H9 (cell line): ENCODE data around the gene LMO3. TPM values are rescaled to one million over a fixed set of nuclear protein-coding genes. Genes with fewer than 3 reads are reported as not detected.

Experiments used
- DNase-seq: peaks from one replicate; pipeline ENCODE4 v3.0.0-alpha.2; 2017
- H2AFZ ChIP-seq: one replicate; pipeline ENCODE4 v1.6.1; 2013; ENCODE audit warnings: mild to moderate bottlenecking, low read length, control low read depth, moderate library complexity
- H2AK5ac ChIP-seq: 2 replicates; pipeline ENCODE4 v1.6.1; 2013; ENCODE audit warnings: low read length, control low read depth, mixed read lengths; ENCODE audit not compliant: insufficient read length
- H2BK120ac ChIP-seq: one replicate; pipeline ENCODE4 v1.6.1; 2013; ENCODE audit warnings: low read depth, mild to moderate bottlenecking, low read length, control low read depth, inconsistent platforms; ENCODE audit not compliant: poor library complexity, severe bottlenecking
- H2BK12ac ChIP-seq: 2 replicates; pipeline ENCODE4 v1.6.1; 2013; ENCODE audit warnings: low read length, control low read depth, mixed read lengths, low read depth; ENCODE audit not compliant: insufficient read length
- H2BK15ac ChIP-seq: 2 replicates; pipeline ENCODE4 v1.6.1; 2013; ENCODE audit warnings: low read depth, low read length, control low read depth
- H2BK20ac ChIP-seq: one replicate; pipeline ENCODE4 v1.6.1; 2013; ENCODE audit warnings: low read depth, mild to moderate bottlenecking, low read length, control low read depth, inconsistent platforms; ENCODE audit not compliant: poor library complexity, severe bottlenecking
- H2BK5ac ChIP-seq: 2 replicates; pipeline ENCODE4 v1.6.1; 2013; ENCODE audit warnings: low read length, control low read depth, mixed read lengths; ENCODE audit not compliant: insufficient read length
- H3K14ac ChIP-seq: 2 replicates; pipeline ENCODE4 v1.6.1; 2013; ENCODE audit warnings: low read length, control low read depth; ENCODE audit not compliant: insufficient read depth
- H3K18ac ChIP-seq: 2 replicates; pipeline ENCODE4 v1.6.1; 2013; ENCODE audit warnings: low read depth, mild to moderate bottlenecking, mixed read lengths, low read length, control low read depth; ENCODE audit not compliant: insufficient read length
- H3K23ac ChIP-seq: 2 replicates; pipeline ENCODE4 v1.6.1; 2013; ENCODE audit warnings: low read length, control low read depth, mixed read lengths, low read depth; ENCODE audit not compliant: insufficient read length
- H3K23me2 ChIP-seq: 2 replicates; pipeline ENCODE4 v1.6.1; 2013; ENCODE audit warnings: low read depth, mild to moderate bottlenecking, mixed read lengths, low read length, control low read depth; ENCODE audit not compliant: insufficient read length, poor library complexity, severe bottlenecking
- H3K27ac ChIP-seq: 2 replicates; pipeline ENCODE4 v1.5.1; 2013; ENCODE audit warnings: low read length, control low read depth, mixed read lengths, low read depth; ENCODE audit not compliant: insufficient read length
- H3K27me3 ChIP-seq: 2 replicates; pipeline ENCODE4 v1.6.1; 2013; ENCODE audit warnings: low read length, control low read depth, inconsistent platforms; ENCODE audit not compliant: insufficient read depth
- H3K4ac ChIP-seq: 2 replicates; pipeline ENCODE4 v1.6.1; 2013; ENCODE audit warnings: low read depth, mild to moderate bottlenecking, control low read depth, inconsistent platforms, low read length, moderate library complexity
- H3K4me1 ChIP-seq: 2 replicates; pipeline ENCODE4 v1.6.1; 2013; ENCODE audit warnings: low read length, control low read depth, inconsistent platforms; ENCODE audit not compliant: insufficient read depth
- H3K4me2 ChIP-seq: 2 replicates; pipeline ENCODE4 v1.6.1; 2013; ENCODE audit warnings: low read length, control low read depth, mixed read lengths; ENCODE audit not compliant: insufficient read length, insufficient read depth
- H3K56ac ChIP-seq: 2 replicates; pipeline ENCODE4 v1.6.1; 2013; ENCODE audit warnings: low read depth, mild to moderate bottlenecking, mixed read lengths, low read length, control low read depth; ENCODE audit not compliant: insufficient read length
- H3K79me1 ChIP-seq: 2 replicates; pipeline ENCODE4 v1.6.1; 2013; ENCODE audit warnings: low read depth, mild to moderate bottlenecking, moderate library complexity, low read length, control low read depth, inconsistent platforms; ENCODE audit not compliant: insufficient read depth, poor library complexity, severe bottlenecking
- H3K79me2 ChIP-seq: 2 replicates; pipeline ENCODE4 v1.6.1; 2013; ENCODE audit warnings: low read length, control low read depth, inconsistent platforms; ENCODE audit not compliant: insufficient read depth
- H3K9ac ChIP-seq: 2 replicates; pipeline ENCODE4 v1.6.1; 2013; ENCODE audit warnings: low read length, control low read depth, mixed read lengths; ENCODE audit not compliant: insufficient read length; ENCODE audit errors: extremely low read depth
- H3K9me3 ChIP-seq: one replicate; pipeline ENCODE4 v1.6.1; 2013; ENCODE audit warnings: low read depth, low read length, inconsistent platforms; ENCODE audit not compliant: control insufficient read depth
- H3T11ph ChIP-seq: one replicate; pipeline ENCODE4 v1.6.1; 2013; ENCODE audit warnings: mild to moderate bottlenecking, low read length, control low read depth, inconsistent platforms
- H4K20me1 ChIP-seq: one replicate; pipeline ENCODE4 v1.6.1; 2013; ENCODE audit not compliant: control insufficient read depth, insufficient read length, insufficient read depth
- H4K5ac ChIP-seq: 2 replicates; pipeline ENCODE4 v1.6.1; 2013; ENCODE audit warnings: low read depth, mild to moderate bottlenecking, mixed read lengths, low read length, control low read depth; ENCODE audit not compliant: insufficient read length
- H4K8ac ChIP-seq: replicated peaks from 2 replicates; pipeline ENCODE4 v1.6.1; 2013; ENCODE audit warnings: low read length, control low read depth, mixed read lengths, low read depth; ENCODE audit not compliant: insufficient read length
- H4K91ac ChIP-seq: 2 replicates; pipeline ENCODE4 v1.6.1; 2013; ENCODE audit warnings: low read depth, mild to moderate bottlenecking, moderate library complexity, mixed read lengths, low read length, control low read depth; ENCODE audit not compliant: insufficient read length
- H3K27ac Mint-ChIP-seq, 3 experiments: 2 replicates in 2 of 3; 3 replicates in 1 of 3; pipeline ENCODE4 v1.8.0; 2020 to 2021; ENCODE audit warnings: mixed read lengths in 3 of 3, mild to moderate bottlenecking in 1 of 3, moderate library complexity in 1 of 3
- H3K27me3 Mint-ChIP-seq: 2 replicates; pipeline ENCODE4 v1.8.0; 2021; ENCODE audit warnings: low read depth, mild to moderate bottlenecking, moderate library complexity, mixed read lengths
- H3K36me3 Mint-ChIP-seq, 3 experiments: 2 replicates in 2 of 3; 3 replicates in 1 of 3; pipeline ENCODE4 v1.8.0; 2020 to 2021; ENCODE audit warnings: low read depth in 3 of 3, mixed read lengths in 3 of 3; ENCODE audit not compliant: insufficient read depth in 1 of 3
- H3K4me1 Mint-ChIP-seq, 2 experiments: 2 replicates each; pipeline ENCODE4 v1.8.0; 2020; ENCODE audit warnings: mixed read lengths in 2 of 2
- H3K4me3 Mint-ChIP-seq, 2 experiments: 2 replicates in 1 of 2; 3 replicates in 1 of 2; pipeline ENCODE4 v1.8.0; 2020 to 2021; ENCODE audit warnings: mild to moderate bottlenecking in 2 of 2, mixed read lengths in 2 of 2, moderate library complexity in 1 of 2
- H3K9me3 Mint-ChIP-seq, 2 experiments: 2 replicates in 1 of 2; 3 replicates in 1 of 2; pipeline ENCODE4 v1.8.0; 2020; ENCODE audit warnings: mild to moderate bottlenecking in 2 of 2, mixed read lengths in 2 of 2, moderate library complexity in 1 of 2
- WGBS: extraction: QIAGEN DNeasy Blood & Tissue Kit; methylation state at CpG from one replicate; pipeline ENCODE4 v1.1.7; 2013; ENCODE audit warnings: missing lambda C conversion rate, low lambda C conversion rate, mixed read lengths; ENCODE audit not compliant: insufficient read length; ENCODE audit errors: extremely low coverage; 5-methylcytosine and 5-hydroxymethylcytosine counted together
- total RNA-seq: library from RNA; stranded (reverse); gene quantifications from 2 replicates; pipeline ENCODE4 v1.2.1, GENCODE V29; 2021
- TF ChIP-seq, protein P1 (sequence below): fragments of 200-600 bp; sonication (generic); conservative IDR thresholded peaks from 3 replicates; pipeline ENCODE4 v1.8.0; 2021; ENCODE audit warnings: antibody characterized with exemption, mild to moderate bottlenecking

The LMO3 gene
- total RNA-seq, 1 experiment from 2014 or later = not detected

DNA sequence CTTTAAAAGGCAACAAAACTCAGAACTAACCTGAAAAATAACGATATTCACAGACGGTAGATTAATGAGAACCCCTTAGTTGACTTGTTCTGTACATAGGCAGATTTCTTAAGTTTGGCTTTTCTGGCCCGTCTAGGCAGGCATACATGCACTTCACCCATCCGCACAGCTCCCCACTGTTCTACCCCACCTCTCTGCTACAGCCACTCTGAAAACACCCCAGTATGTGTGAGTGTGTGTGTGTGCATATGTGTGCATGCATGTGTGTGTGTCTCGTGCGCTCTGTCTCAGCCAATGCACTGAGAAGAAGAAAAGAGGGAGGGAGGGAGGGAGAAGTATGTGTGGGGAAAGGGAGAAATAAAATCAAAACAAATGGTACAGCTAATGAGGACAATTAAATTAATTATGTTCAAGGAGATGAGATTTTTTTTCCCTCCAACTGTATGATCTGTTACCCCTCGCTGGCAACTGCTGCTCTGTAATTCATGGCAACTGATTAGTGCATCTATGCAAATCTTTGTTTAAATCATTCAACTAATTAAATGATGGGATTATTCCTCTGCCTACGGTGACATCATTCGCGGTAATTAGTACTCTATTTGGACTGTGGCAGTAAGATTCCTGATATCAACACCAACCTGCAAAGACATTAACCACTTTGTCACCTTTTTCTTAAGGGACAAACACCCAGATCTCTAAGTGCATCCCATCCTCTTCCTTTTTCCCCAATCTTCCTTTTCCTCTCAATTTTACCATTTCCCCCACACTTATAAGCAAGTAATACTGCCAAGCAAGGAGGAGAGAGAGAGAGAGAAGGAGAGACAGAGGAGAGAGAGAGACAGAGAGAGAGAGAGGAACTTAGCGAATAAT lies 2.2 kb upstream of the LMO3 start:
- no peak overlapping the region for H4K5ac ChIP-seq
- H3K4me2 ChIP-seq = peak overlapping the region; percentile 20
- no peak overlapping the region for H3K18ac ChIP-seq
- peak overlapping the region in 1 of 2 experiments; percentile 92; a peak in 3 of 5 replicates for H3K4me3 Mint-ChIP-seq
- H4K91ac ChIP-seq = no peak overlapping the region
- H3K56ac ChIP-seq = no peak overlapping the region
- peaks cover 28% of the 10 kb centered on the region for H3K23me2 ChIP-seq
- H3K23ac ChIP-seq = no peak overlapping the region
- H3K14ac ChIP-seq = no peak overlapping the region
- no peak overlapping the region for H2BK15ac ChIP-seq
- H3K79me1 ChIP-seq = no peaks in the 10 kb centered on the region
- no peaks in the 10 kb centered on the region for H3K9me3 ChIP-seq
- peaks cover 5% of the 10 kb centered on the region; the same call in 1 of the 2 replicates for H3K27me3 ChIP-seq
- H3K4me1 ChIP-seq = peaks cover 5% of the 10 kb centered on the region; the same call in 1 of the 2 replicates
- no peak overlapping the region for H2BK5ac ChIP-seq
- no peak overlapping the region for H3K27ac ChIP-seq
- H2AFZ ChIP-seq = no peak overlapping the region
- H3K27ac Mint-ChIP-seq = no peak overlapping the region
- H4K20me1 ChIP-seq = no peaks in the 10 kb centered on the region
- no CpG with 5 or more reads among the region's 11 CpGs for WGBS
- no peak overlapping the region for H2AK5ac ChIP-seq
- peaks cover 65 to 80% of the 10 kb centered on the region in 2 experiments for H3K4me1 Mint-ChIP-seq
- TF ChIP-seq, protein P1, sequence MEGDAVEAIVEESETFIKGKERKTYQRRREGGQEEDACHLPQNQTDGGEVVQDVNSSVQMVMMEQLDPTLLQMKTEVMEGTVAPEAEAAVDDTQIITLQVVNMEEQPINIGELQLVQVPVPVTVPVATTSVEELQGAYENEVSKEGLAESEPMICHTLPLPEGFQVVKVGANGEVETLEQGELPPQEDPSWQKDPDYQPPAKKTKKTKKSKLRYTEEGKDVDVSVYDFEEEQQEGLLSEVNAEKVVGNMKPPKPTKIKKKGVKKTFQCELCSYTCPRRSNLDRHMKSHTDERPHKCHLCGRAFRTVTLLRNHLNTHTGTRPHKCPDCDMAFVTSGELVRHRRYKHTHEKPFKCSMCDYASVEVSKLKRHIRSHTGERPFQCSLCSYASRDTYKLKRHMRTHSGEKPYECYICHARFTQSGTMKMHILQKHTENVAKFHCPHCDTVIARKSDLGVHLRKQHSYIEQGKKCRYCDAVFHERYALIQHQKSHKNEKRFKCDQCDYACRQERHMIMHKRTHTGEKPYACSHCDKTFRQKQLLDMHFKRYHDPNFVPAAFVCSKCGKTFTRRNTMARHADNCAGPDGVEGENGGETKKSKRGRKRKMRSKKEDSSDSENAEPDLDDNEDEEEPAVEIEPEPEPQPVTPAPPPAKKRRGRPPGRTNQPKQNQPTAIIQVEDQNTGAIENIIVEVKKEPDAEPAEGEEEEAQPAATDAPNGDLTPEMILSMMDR = no peak
- no peak for DNase-seq
- H2BK12ac ChIP-seq = no peak overlapping the region
- no peak overlapping the region for H2BK120ac ChIP-seq
- no peak overlapping the region for H3T11ph ChIP-seq
- peaks cover 81% of the 10 kb centered on the region for H3K27me3 Mint-ChIP-seq
- no peaks in the 10 kb centered on the region for H3K79me2 ChIP-seq
- H3K36me3 Mint-ChIP-seq = no peaks in the 10 kb centered on the region
- no peaks in the 10 kb centered on the region; a peak in 1 of 5 replicates for H3K9me3 Mint-ChIP-seq
- H3K4ac ChIP-seq = no peak overlapping the region
- H4K8ac ChIP-seq = no peak overlapping the region
- H2BK20ac ChIP-seq = no peak overlapping the region
- H3K9ac ChIP-seq = no peak overlapping the region
